Kidney glomerular epithelial cell (primary cell): ENCODE data around the gene PBLD.
"Not testable (repeated sequence)": the region's sequence is repeated elsewhere in the genome, so short reads cannot be mapped to it uniquely, and the experiment has no call there.

Experiments
- DNase-seq: peaks from one replicate; lab custom pipeline; 2025; lab: John Stamatoyannopoulos, UW

Gene PBLD

DNA sequence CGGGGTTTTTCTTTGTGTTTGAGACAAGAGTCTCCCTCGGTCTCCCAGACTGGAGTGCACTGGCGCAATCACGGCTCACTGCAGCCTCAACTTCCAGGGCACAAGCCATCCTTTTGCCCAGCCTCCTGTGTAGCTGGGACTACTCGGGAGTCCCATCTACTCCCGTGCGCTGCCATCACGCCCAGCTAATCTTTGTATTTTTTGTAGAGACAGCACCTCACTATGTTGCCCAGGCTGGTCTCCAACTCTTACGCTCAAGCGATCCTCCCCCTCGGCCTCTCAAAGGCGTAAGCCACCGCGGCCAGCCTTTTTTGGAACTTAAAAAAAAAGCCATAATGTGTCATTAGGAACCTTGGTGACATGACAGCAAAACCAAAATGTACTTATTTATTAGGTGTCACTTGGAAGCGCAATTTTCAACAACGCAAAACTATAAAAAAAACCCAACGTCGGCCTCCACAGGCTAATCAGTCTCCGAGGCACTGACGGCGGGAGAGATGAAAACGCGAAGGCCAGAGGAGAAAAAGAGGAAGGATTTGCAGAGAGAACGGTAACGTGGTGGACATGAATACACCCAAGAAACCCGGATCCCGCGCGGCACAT is 1.8 kb downstream of the PBLD start:
- no peak for DNase-seq

DNA sequence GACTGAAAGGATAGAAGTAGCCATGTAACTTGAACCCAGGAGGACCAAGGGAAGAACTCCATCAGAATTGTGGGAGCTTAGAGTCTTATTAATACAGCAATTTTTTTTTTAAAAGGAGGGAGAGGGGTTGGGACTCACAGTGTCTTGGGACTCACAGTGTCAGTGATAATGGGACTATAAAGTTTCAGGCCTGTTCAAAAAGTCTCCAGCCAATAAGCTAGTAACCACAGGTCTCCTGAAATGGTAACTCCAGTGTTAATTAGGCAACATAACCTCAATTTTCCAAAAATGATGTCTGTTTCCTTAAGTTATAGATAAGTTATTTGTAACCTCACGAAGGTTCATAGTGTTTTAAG is 3.2 kb downstream of the PBLD start:
- no peak for DNase-seq

- DNase-seq, result peak; percentile 40
Measured at GRCh38 chr10:68327889-68328786, 4.6 kb downstream of the PBLD start.

DNA sequence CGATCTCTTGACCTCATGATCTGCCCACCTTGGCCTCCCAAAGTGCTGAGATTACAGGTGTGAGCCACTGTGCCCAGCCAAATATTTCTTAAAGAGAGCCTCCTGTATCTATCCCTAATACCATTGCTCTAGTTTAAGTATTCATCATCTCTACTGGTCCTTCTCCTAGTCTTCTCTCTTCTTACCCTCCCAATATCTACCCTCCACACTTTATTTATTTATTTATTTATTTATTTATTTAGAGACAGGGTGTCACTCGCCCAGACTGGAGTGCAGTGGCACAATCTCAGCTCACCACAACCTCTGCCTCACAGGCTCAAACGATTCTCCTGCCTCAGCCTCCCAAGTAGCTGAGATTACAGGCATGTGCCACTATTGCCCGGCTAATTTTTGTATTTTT is 8.3 kb downstream of the PBLD start:
- not testable (repeated sequence) for DNase-seq

DNA sequence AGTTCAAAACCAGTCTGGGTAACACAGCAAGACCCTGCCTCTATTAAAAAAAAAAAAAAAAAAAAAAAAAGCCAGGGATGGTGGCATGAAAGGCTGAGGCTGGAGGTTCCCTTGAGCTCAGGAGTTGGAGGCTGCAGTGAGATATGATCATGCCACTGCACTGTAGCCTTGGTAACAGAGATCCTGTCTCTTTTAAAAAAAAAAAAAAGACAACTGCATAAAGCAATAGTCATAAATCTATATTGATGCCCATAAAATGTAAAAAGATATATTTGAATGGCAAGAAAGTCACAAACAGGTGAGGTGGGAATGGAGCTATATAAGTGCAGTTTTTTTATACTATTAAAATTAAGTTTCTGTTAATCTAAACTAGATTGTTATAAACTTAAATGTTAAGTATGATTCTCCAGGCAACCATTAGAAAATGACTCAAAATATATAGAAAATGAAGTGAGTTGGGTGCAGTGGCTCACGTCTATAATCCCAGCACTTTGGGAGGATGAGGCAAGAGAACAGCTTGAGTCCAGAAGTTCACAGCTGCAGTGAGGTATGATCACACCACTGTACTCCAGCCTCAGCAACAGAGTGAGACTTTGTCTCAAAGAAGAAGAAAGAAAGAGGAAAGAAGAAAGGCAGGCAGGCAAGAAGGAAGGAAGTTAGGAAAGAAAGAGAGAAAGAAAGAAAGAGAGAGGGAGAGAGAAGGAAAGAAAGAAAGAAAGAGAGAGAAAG is 14.2 kb downstream of the PBLD start:
- DNase-seq, result no peak

DNA sequence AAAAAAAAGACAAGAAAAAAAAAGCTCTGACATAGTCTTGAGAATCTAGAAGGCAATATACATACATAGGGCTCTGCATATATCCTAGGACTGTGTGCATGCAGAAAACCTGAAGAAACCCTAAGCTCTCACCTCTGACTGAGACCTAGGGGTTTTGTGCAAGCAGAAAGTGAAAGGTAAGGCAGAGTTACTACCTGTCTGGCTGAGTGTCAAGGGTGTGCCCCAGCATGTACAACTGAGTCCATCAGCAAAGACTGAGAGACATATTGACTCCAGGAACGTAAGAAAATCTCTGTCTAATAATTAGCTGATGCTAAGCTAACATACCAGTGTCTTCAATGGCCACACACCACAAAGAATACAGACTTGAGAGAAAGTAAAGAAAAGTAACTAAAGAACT is 17.1 kb downstream of the PBLD start:
- no peak for DNase-seq

DNA sequence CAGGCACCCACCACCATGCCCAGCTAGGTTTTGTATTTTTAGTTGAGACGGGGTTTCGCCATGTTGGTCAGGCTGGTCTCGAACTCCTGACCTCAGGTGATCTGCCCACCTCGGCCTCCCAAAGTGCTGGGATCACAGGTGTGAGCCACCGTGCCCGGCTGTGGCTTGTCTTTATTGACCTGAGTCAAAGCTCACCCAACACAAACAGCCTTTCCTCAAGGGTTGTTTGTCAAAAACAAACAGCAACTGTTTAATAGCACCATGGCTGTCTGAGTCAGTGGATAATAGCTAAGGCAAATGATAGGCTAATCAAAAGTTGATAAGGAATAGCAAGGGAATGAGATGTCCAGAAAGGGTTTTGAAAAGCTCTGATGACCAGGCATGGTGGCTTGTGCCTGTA is 17.8 kb downstream of the PBLD start:
- DNase-seq, result not testable (repeated sequence)

DNA sequence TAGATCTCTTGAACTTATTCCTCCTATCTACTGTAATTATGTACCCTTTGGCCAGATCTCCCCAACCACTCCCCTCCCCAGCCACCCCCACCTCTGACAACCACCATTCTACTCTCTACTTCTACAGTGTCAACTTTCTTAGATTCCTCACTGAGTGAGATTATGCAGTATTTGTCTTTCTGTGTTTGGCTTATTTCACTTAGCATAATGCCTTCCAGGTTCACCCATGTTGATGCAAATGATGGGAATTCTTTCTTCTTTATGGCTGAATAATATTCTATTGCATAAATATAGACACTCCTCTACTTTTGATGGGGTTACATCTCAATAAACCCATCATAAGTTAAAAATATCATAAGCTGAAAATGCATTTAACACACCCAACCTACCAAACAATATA is 22.2 kb downstream of the PBLD start:
- DNase-seq, result no peak

- DNase-seq, result no peak
Measured at GRCh38 chr10:68305854-68306253, 26.9 kb downstream of the PBLD start.

- no peak for DNase-seq
Measured at GRCh38 chr10:68303849-68304412, 28.8 kb downstream of the PBLD start.

DNA sequence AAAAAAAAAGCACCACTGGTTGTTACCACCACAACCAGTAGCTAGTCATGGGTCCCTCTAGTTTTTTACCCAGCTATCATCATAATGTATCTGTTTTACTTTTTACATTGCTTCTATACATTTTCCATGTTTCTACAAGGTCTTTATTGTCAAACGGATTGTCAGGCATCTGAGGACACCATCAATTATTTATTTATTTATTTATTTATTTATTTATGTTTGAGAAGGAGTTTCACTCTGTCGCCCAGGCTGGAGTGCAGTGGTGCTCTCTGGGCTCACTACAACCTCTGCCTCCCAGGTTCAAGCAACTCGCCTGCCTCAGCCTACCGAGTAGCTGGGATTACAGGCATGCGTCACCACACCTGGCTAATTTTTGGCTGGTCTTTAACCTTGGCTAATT is 29.9 kb downstream of the PBLD start:
- DNase-seq, result no peak

GRCh38 chr10:68302503-68302823 is 30.3 kb downstream of the PBLD start:
- no peak for DNase-seq

- peak; percentile 58 for DNase-seq
Measured at GRCh38 chr10:68301790-68302502, 30.8 kb downstream of the PBLD start.

- DNase-seq, result no peak
Measured at GRCh38 chr10:68301301-68301700, 31.4 kb downstream of the PBLD start.

- no peak for DNase-seq
Measured at GRCh38 chr10:68296843-68297663, 35.7 kb downstream of the PBLD start.

- DNase-seq, result no peak
Measured at GRCh38 chr10:68290736-68291135, 42.0 kb downstream of the PBLD start.

GRCh38 chr10:68288717-68289116 is 44.0 kb downstream of the PBLD start:
- DNase-seq, result no peak

GRCh38 chr10:68284062-68285001 is 48.4 kb downstream of the PBLD start:
- DNase-seq, result no peak

DNA sequence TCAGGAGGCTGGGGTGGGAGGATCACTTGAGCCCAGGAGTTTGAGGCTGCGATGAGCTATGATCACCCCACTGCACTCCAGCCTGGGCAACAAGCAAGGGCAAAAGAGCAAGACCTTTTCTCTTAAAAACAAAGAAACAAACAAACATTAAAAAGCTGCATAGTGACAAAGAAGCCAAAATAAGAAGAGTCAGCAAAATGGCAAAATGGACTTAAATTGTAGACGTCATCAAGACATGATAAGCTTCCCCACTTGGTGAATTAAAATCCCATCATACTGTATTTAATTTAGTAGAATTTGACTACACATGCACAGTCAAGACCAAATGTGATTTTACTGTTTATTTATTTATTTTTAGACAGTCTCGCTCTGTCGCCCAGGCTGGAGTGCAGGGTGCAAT is 52.0 kb downstream of the PBLD start:
- no peak for DNase-seq
